ENCODE measurements around the gene EEF1A1. TPM values are rescaled to one million over a fixed set of nuclear protein-coding genes. Genes with fewer than 3 reads are reported as not detected.
"Not testable (repeated sequence)": the region's sequence is repeated elsewhere in the genome, so short reads cannot be mapped to it uniquely, and the experiment has no call there.

EEF1A1 gene
- polyA plus RNA-seq, 1 experiment, result 20,981 TPM

- no peak for DNase-seq (ENCODE audit: low read depth)
- Histone ChIP-seq H3K36me3 (ENCODE audit: control insufficient read depth, insufficient read depth, low read length) (no peaks in the 10 kb centered on the region), H3K4me3 (ENCODE audit: low read depth, low read length) (no peak overlapping the region), H3K27me3 (ENCODE audit: control insufficient read depth, insufficient read depth, low read length) (no peaks in the 10 kb centered on the region)
- no peak for TF ChIP-seq CTCF (IDR thresholded peaks at IDR 0.05; ENCODE audit: insufficient read depth, low read depth, low read length)
- ChIA-PET CTCF (interaction anchor here (0.7 to 2.2 kb wide), 2 partner anchors 9 to 101 kb away, joined by 3 to 13 read pairs; no protein-coding TSS in a partner anchor), POLR2A (no interaction called here)
Observed at GRCh38 chr6:73509851-73510250, 11.0 kb downstream of the EEF1A1 start.

- Histone ChIP-seq H3K36me3 (ENCODE audit: control insufficient read depth, insufficient read depth, low read length) (no peaks in the 10 kb centered on the region), H3K27me3 (ENCODE audit: control insufficient read depth, insufficient read depth, low read length) (no peaks in the 10 kb centered on the region), H3K4me3 (ENCODE audit: low read depth, low read length) (no peak overlapping the region)
- no peak for TF ChIP-seq CTCF (IDR thresholded peaks at IDR 0.05; ENCODE audit: insufficient read depth, low read depth, low read length)
- CTCF ChIA-PET, result no interaction called here
- POLR2A ChIA-PET, result no interaction called here
- DNase-seq (ENCODE audit: low read depth), result no peak
Observed at GRCh38 chr6:73508776-73509175, 12.1 kb downstream of the EEF1A1 start.

- H3K4me3 ChIP-seq (ENCODE audit: low read depth, low read length), result no peak overlapping the region
- POLR2A ChIA-PET, result no interaction called here
- no peak for DNase-seq (ENCODE audit: low read depth)
- no peak for TF ChIP-seq CTCF (IDR thresholded peaks at IDR 0.05; ENCODE audit: insufficient read depth, low read depth, low read length)
- no peaks in the 10 kb centered on the region for H3K27me3 ChIP-seq (ENCODE audit: control insufficient read depth, insufficient read depth, low read length)
- peaks cover 3% of the 10 kb centered on the region; the same call in 1 of the 2 replicates for H3K36me3 ChIP-seq (ENCODE audit: control insufficient read depth, insufficient read depth, low read length)
- CTCF ChIA-PET, result no interaction called here
Observed at GRCh38 chr6:73506246-73506645, 14.6 kb downstream of the EEF1A1 start.

GRCh38 chr6:73505705-73506104, 15.1 kb downstream of the EEF1A1 start:
- H3K4me3 ChIP-seq (ENCODE audit: low read depth, low read length); DNase-seq (ENCODE audit: low read depth); H3K36me3 ChIP-seq (ENCODE audit: control insufficient read depth, insufficient read depth, low read length); POLR2A ChIA-PET; H3K27me3 ChIP-seq (ENCODE audit: control insufficient read depth, insufficient read depth, low read length): not testable (repeated sequence)
- CTCF ChIA-PET, result interaction anchor here (0.6 to 1.3 kb wide), 4 partner anchors 10 to 106 kb away, joined by 3 to 4 read pairs (median 3); no protein-coding TSS in a partner anchor

GRCh38 chr6:73505142-73505541, 15.7 kb downstream of the EEF1A1 start:
- no peaks in the 10 kb centered on the region for H3K27me3 ChIP-seq (ENCODE audit: control insufficient read depth, insufficient read depth, low read length)
- no peak for TF ChIP-seq CTCF (IDR thresholded peaks at IDR 0.05; ENCODE audit: insufficient read depth, low read depth, low read length)
- ChIA-PET CTCF (interaction anchor here (0.6 to 1.3 kb wide), 4 partner anchors 10 to 106 kb away, joined by 3 to 4 read pairs (median 3); no protein-coding TSS in a partner anchor), POLR2A (interaction anchor here (0.7 kb wide), 1 partner anchor 43 kb away, joined by 10 read pairs; the partner anchor contains the start of gene MTO1)
- DNase-seq (ENCODE audit: low read depth), result no peak
- H3K4me3 ChIP-seq (ENCODE audit: low read depth, low read length), result no peak overlapping the region
- peaks cover 3% of the 10 kb centered on the region; the same call in 1 of the 2 replicates for H3K36me3 ChIP-seq (ENCODE audit: control insufficient read depth, insufficient read depth, low read length)

GRCh38 chr6:73504160-73504559, 16.7 kb downstream of the EEF1A1 start:
- peaks cover 3% of the 10 kb centered on the region; the same call in 1 of the 2 replicates for H3K36me3 ChIP-seq (ENCODE audit: control insufficient read depth, insufficient read depth, low read length)
- DNase-seq (ENCODE audit: low read depth), result no peak
- ChIA-PET POLR2A (no interaction called here), CTCF (interaction anchor here (1.3 kb wide), 1 partner anchor 11 kb away, joined by 4 read pairs; no protein-coding TSS in a partner anchor)
- no peak for TF ChIP-seq CTCF (IDR thresholded peaks at IDR 0.05; ENCODE audit: insufficient read depth, low read depth, low read length)
- no peaks in the 10 kb centered on the region for H3K27me3 ChIP-seq (ENCODE audit: control insufficient read depth, insufficient read depth, low read length)
- H3K4me3 ChIP-seq (ENCODE audit: low read depth, low read length), result no peak overlapping the region
